GM12878 (cell line): ENCODE measurements around the gene INSIG1. TPM values are rescaled to one million over a fixed set of nuclear protein-coding genes. Genes with fewer than 3 reads are reported as not detected.

Source experiments
- ATAC-seq: fragments of 200-7000 bp; cut with Tn5 transposase; 3 replicates; pipeline ENCODE4 v1.9.1; 2020; ENCODE audit warnings: mild to moderate bottlenecking, moderate library complexity
- BruUV-seq: library from RNA; stranded (reverse); fragments of 400-500 nt; replicated peaks from 2 replicates; lab custom pipeline; 2021; lab: Mats Ljungman, UMichigan
- CTCF ChIA-PET: fragments of 300-600 bp; sonication (Branson Sonifier 250); formaldehyde crosslinking; extraction: SDS; loops from one replicate; lab custom pipeline; 2021; ENCODE audit warnings: inconsistent platforms; lab: Yijun Ruan, JAX
- POLR2A ChIA-PET: fragments of 350-600 bp; formaldehyde crosslinking; extraction: SDS; loops from one replicate; lab custom pipeline; 2021; ENCODE audit warnings: inconsistent platforms; lab: Charles Lee
- RAD21 ChIA-PET: fragments of 300-600 bp; sonication (Branson Sonifier 250); formaldehyde crosslinking; loops from one replicate; lab custom pipeline; 2023; ENCODE audit warnings: antibody characterized with exemption; ENCODE audit not compliant: unreplicated experiment; lab: Charles Lee
- SMC1A ChIA-PET: fragments of 300-600 bp; sonication (Branson Sonifier 250); formaldehyde crosslinking; loops from one replicate; lab custom pipeline; 2023; ENCODE audit not compliant: unreplicated experiment, uncharacterized antibody; lab: Charles Lee
- DNase-seq: peaks from one replicate; pipeline ENCODE4 v3.0.0-alpha.2; 2011; ENCODE audit warnings: low read depth, low spot score
- FAIRE-seq: peaks from 3 replicates; lab custom pipeline; 2011; peaks lifted over from hg19 to GRCh38; lab: Jason Lieb, UNC
- H2AFZ ChIP-seq: 2 replicates; pipeline ENCODE4 v1.6.0; 2011; ENCODE audit warnings: low read depth, low read length, control low read depth; ENCODE audit not compliant: control insufficient read depth
- H3K27ac ChIP-seq: 2 replicates; pipeline ENCODE4 v1.5.1; 2011; ENCODE audit warnings: control low read depth; ENCODE audit not compliant: control insufficient read depth, insufficient read depth
- H3K27me3 ChIP-seq, 2 experiments: replicated peaks in 1 of 2; 2 replicates each; pipeline versions ENCODE4 v1.6.0 to v1.6.1; 2011; ENCODE audit warnings: low read length in 1 of 2; ENCODE audit not compliant: control insufficient read depth in 2 of 2, insufficient read depth in 2 of 2
- H3K36me3 ChIP-seq, 2 experiments: 2 replicates each; pipeline ENCODE4 v1.5.1; 2011; ENCODE audit warnings: low read length in 1 of 2; ENCODE audit not compliant: control insufficient read depth in 2 of 2, insufficient read depth in 2 of 2
- H3K4me1 ChIP-seq: 2 replicates; pipeline ENCODE4 v1.6.1; 2011; ENCODE audit warnings: mild to moderate bottlenecking, low read length, moderate library complexity, mixed read lengths; ENCODE audit not compliant: control insufficient read depth, insufficient read depth
- H3K4me2 ChIP-seq: 2 replicates; pipeline ENCODE4 v1.6.0; 2011; ENCODE audit warnings: control low read depth; ENCODE audit not compliant: control insufficient read depth, insufficient read depth
- H3K4me3 ChIP-seq: fragments of 200-600 bp; sonication (generic); 2 replicates; pipeline ENCODE4 v1.5.1; 2016
- H3K79me2 ChIP-seq: 2 replicates; pipeline ENCODE4 v1.6.0; 2011; ENCODE audit warnings: low read length; ENCODE audit not compliant: control insufficient read depth, insufficient read depth
- H3K9ac ChIP-seq: 2 replicates; pipeline ENCODE4 v1.8.0; 2011; ENCODE audit warnings: low read length, control low read depth, mixed read lengths; ENCODE audit not compliant: control insufficient read depth, insufficient read depth
- H3K9me3 ChIP-seq: replicated peaks from 3 replicates; pipeline ENCODE4 v1.5.1; 2011; ENCODE audit warnings: mild to moderate bottlenecking, low read length; ENCODE audit not compliant: control insufficient read depth, insufficient read depth
- H4K20me1 ChIP-seq: 2 replicates; pipeline ENCODE4 v1.6.0; 2011; ENCODE audit not compliant: control insufficient read depth, insufficient read depth
- BACH1 ChIP-seq: fragments of 450-650 bp; IDR thresholded peaks from 2 replicates; pipeline ENCODE4 v1.6.1; 2017; ENCODE audit warnings: mild to moderate bottlenecking, borderline replicate concordance
- BRCA1 ChIP-seq: IDR thresholded peaks from 2 replicates; pipeline ENCODE4 v1.6.1; 2011; ENCODE audit warnings: low read depth, low read length, improper control_type of control experiment
- KAT2A ChIP-seq: conservative IDR thresholded peaks from 2 replicates; pipeline ENCODE4 v1.6.1; 2011; ENCODE audit warnings: low read depth, low read length; ENCODE audit not compliant: control insufficient read depth
- NFIC ChIP-seq: IDR thresholded peaks from 2 replicates; pipeline ENCODE4 v1.6.1; 2012; ENCODE audit warnings: low read depth, mild to moderate bottlenecking, inconsistent platforms, low read length, moderate library complexity
- NR2C1 ChIP-seq: fragments of 450-650 bp; IDR thresholded peaks from 2 replicates; pipeline ENCODE4 v1.6.1; 2017; ENCODE audit warnings: antibody characterized with exemption, mild to moderate bottlenecking, moderate library complexity
- PML ChIP-seq: IDR thresholded peaks from 2 replicates; pipeline ENCODE4 v1.6.1; 2012; ENCODE audit warnings: low read length, inconsistent platforms
- POLR2AphosphoS2 ChIP-seq: IDR thresholded peaks from 2 replicates; pipeline ENCODE4 v1.6.1; 2011; ENCODE audit warnings: low read depth, mild to moderate bottlenecking, low read length, improper control_type of control experiment, moderate library complexity
- RELA ChIP-seq: fragments of 450-650 bp; IDR thresholded peaks from 2 replicates; pipeline ENCODE4 v1.8.0; 2014; ENCODE audit warnings: borderline replicate concordance; ENCODE audit not compliant: partially characterized antibody
- SIX5 ChIP-seq: IDR thresholded peaks from 2 replicates; pipeline ENCODE4 v1.6.1; 2011; ENCODE audit warnings: mild to moderate bottlenecking, low read depth, low read length, moderate library complexity; ENCODE audit not compliant: severe bottlenecking
- STAT3 ChIP-seq: IDR thresholded peaks from 2 replicates; pipeline ENCODE4 v1.6.1; 2011; ENCODE audit warnings: low read depth, low read length, improper control_type of control experiment
- TCF7 ChIP-seq: IDR thresholded peaks from 2 replicates; pipeline ENCODE4 v1.6.1; 2014; ENCODE audit warnings: antibody characterized with exemption, borderline replicate concordance
- WGBS: methylation state at CpG from one replicate; pipeline ENCODE4 v1.1.6; 2016; ENCODE audit warnings: low lambda C conversion rate; ENCODE audit not compliant: insufficient replicate concordance, insufficient coverage; ENCODE audit errors: missing lambda C conversion rate; 5-methylcytosine and 5-hydroxymethylcytosine counted together
- in situ Hi-C: fragments of 300-500 bp; cut with MboI; formaldehyde crosslinking; loops from 9 replicates; pipeline ENCODE4 v1.14.3; 2018; ENCODE audit warnings: mixed read lengths
- intact Hi-C: fragments of 100-400 bp; cut with micrococcal nuclease; formaldehyde crosslinking; loops from one replicate; pipeline ENCODE4 v1.14.2; 2022; ENCODE audit not compliant: unreplicated experiment
- polyA plus RNA-seq, 11 experiments: library from polyadenylated mRNA; depleted of rRNA in 4 of 11; unstranded in 6 of 11; stranded (reverse) in 5 of 11; fragments of >200 nt; fragmentation: Nextera tagmentation in 4 of 11; fragmentation: Illumina TruSeq in 1 of 11; extraction: Ambion mirVana in 4 of 11; extraction: Trizol in 1 of 11; gene quantifications; 1 replicate in 1 of 11; 2 replicates in 10 of 11; pipeline versions ENCODE4 v1.2.1 to v1.2.3, GENCODE V29; 2011 to 2016; ENCODE audit warnings: inconsistent platforms in 2 of 11, missing spikeins in 2 of 11, low read depth in 1 of 11
- total RNA-seq, 4 experiments: library from RNA; depleted of rRNA in 3 of 4; stranded (reverse); fragments of >200 nt in 3 of 4; fragmentation: Illumina TruSeq in 1 of 4; extraction: Trizol in 1 of 4; gene quantifications; 2 replicates each; pipeline versions ENCODE4 v1.2.1 to v1.2.3, GENCODE V29; 2013 to 2021
- TF ChIP-seq, protein P1 (sequence below): IDR thresholded peaks from 2 replicates; pipeline ENCODE4 v1.6.1; 2011; ENCODE audit warnings: borderline replicate concordance, low read depth, mild to moderate bottlenecking, moderate library complexity, low read length; ENCODE audit not compliant: insufficient read depth, poor library complexity, severe bottlenecking

The INSIG1 gene
- total and polyA plus RNA-seq, 10 of the 15 experiments (the other 5 are each of a cell fraction or from before 2014, with no cell fraction given) = 29.6 to 168 (median 91.1) TPM

DNA sequence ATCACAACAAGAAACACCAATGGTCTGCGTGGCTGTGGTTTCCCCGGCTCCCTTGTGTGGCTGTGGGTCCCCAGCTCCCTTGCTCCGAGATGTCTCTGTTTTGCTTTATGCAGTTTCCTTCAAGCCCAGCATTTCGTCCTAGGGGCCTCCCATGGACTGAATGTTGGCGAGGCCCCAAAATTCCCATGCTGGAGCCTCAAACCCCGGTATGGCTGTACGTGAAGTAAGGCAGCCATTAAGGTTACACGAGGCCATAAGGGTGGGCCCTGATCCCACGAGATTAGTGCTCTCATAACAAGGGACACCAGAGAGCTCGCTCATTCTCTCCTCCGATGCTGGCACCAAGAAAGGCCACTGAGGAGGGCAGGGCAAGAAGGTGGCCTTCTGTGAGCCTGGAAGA is 44.6 kb downstream of the INSIG1 start:
- ChIA-PET CTCF (interaction anchor here (2.0 to 3.5 kb wide), 2 partner anchors 151 to 415 kb away, joined by 13 to 37 read pairs; no protein-coding TSS in a partner anchor), RAD21 (interaction anchor here (0.9 to 1.6 kb wide), 3 partner anchors 43 to 415 kb away, joined by 3 to 8 read pairs (median 4); no protein-coding TSS in a partner anchor), POLR2A (interaction anchor here (0.6 kb wide), 1 partner anchor 39 kb away, joined by 5 read pairs; no protein-coding TSS in a partner anchor), SMC1A (interaction anchor here (0.5 to 3.4 kb wide), 3 partner anchors 43 to 414 kb away, joined by 3 to 31 read pairs (median 3); no protein-coding TSS in a partner anchor)
- DNase-seq (no peak), ATAC-seq (no peak), FAIRE-seq (no peak)
- Histone ChIP-seq H2AFZ (no peak overlapping the region), H3K4me1 (peaks cover 8% of the 10 kb centered on the region), H3K9ac (no peak overlapping the region), H4K20me1 (no peaks in the 10 kb centered on the region), H3K79me2 (no peaks in the 10 kb centered on the region), H3K4me2 (no peak overlapping the region), H3K27me3 (no peaks in the 10 kb centered on the region), H3K36me3 (no peaks in the 10 kb centered on the region), H3K9me3 (no peaks in the 10 kb centered on the region; the same call in 2 of the 3 replicates), H3K27ac (no peak overlapping the region), H3K4me3 (no peak overlapping the region)
- 67% methylated on average over 11 of the region's 11 CpGs for WGBS
- BruUV-seq = no TSS peak
- no peak for TF ChIP-seq RELA
- TF ChIP-seq PML = no peak
- TF ChIP-seq BACH1 = no peak
- no peak for TF ChIP-seq NFIC
- TF ChIP-seq TCF7 = no peak
- no peak for TF ChIP-seq KAT2A
- TF ChIP-seq STAT3 = no peak
- no peak for TF ChIP-seq NR2C1
- TF ChIP-seq BRCA1 = no peak
- no peak for TF ChIP-seq POLR2AphosphoS2
- no peak for TF ChIP-seq SIX5
- TF ChIP-seq, protein P1, sequence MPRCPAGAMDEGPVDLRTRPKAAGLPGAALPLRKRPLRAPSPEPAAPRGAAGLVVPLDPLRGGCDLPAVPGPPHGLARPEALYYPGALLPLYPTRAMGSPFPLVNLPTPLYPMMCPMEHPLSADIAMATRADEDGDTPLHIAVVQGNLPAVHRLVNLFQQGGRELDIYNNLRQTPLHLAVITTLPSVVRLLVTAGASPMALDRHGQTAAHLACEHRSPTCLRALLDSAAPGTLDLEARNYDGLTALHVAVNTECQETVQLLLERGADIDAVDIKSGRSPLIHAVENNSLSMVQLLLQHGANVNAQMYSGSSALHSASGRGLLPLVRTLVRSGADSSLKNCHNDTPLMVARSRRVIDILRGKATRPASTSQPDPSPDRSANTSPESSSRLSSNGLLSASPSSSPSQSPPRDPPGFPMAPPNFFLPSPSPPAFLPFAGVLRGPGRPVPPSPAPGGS = no peak
- intact Hi-C loops = loop anchor here (5.0 to 10.0 kb wide), 3 partner anchors 135 to 430 kb away; partner anchors contain the start of gene PAXIP1
- in situ Hi-C loops = loop anchor here (5.0 kb wide), 2 partner anchors 155 to 415 kb away; no protein-coding TSS in a partner anchor
